ENCODE data around the gene TSG101. TPM values are rescaled to one million over a fixed set of nuclear protein-coding genes. Genes with fewer than 3 reads are reported as not detected.

The TSG101 gene
- total and polyA plus RNA-seq, 2 donors from 2014 or later: 61.3 to 91.7 TPM

DNA sequence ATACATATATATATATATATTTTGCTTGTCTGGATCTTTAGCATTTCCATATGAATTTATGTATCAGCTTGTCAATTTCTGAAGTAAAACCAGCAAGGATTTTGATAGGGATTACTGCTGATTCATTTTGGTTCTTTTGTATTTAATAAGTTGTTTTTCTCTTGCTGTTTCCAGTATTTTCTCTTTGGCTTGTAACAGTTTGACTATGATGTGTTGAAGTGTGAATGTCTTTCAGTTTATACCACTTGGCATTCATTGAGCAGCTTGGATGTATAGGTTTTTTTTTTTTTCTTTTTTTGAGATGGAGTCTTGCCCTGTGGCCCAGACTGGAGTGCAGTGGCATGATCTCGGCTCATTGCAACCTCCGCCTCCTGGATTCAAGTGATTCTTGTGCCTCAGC, 58.7 kb downstream of the TSG101 start:
- no peaks in the 10 kb centered on the region for H3K36me3 ChIP-seq (ENCODE audit: control insufficient read depth in 2 of 3, insufficient read depth in 3 of 3, low read length in 3 of 3)
- no peaks in the 10 kb centered on the region for H3K27me3 ChIP-seq (ENCODE audit: control insufficient read depth, insufficient read depth, low read length)
- H3K9ac ChIP-seq (ENCODE audit: low read length in 3 of 3): no peak overlapping the region
- no peak for DNase-seq
- no peaks in the 10 kb centered on the region for H3K9me3 ChIP-seq (ENCODE audit: control insufficient read depth in 2 of 3, insufficient read depth in 1 of 3, low read length in 3 of 3)
- no peak overlapping the region for H3K27ac ChIP-seq (ENCODE audit: low read depth in 2 of 2, low read length in 2 of 2)
- no peaks in the 10 kb centered on the region for H3K4me1 ChIP-seq (ENCODE audit: control insufficient read depth in 2 of 3, insufficient read depth in 2 of 3, low read depth in 1 of 3, low read length in 3 of 3)
- no peak for FAIRE-seq
- H3K4me3 ChIP-seq (ENCODE audit: low read length in 3 of 3): no peak overlapping the region
- TF ChIP-seq, protein P1, sequence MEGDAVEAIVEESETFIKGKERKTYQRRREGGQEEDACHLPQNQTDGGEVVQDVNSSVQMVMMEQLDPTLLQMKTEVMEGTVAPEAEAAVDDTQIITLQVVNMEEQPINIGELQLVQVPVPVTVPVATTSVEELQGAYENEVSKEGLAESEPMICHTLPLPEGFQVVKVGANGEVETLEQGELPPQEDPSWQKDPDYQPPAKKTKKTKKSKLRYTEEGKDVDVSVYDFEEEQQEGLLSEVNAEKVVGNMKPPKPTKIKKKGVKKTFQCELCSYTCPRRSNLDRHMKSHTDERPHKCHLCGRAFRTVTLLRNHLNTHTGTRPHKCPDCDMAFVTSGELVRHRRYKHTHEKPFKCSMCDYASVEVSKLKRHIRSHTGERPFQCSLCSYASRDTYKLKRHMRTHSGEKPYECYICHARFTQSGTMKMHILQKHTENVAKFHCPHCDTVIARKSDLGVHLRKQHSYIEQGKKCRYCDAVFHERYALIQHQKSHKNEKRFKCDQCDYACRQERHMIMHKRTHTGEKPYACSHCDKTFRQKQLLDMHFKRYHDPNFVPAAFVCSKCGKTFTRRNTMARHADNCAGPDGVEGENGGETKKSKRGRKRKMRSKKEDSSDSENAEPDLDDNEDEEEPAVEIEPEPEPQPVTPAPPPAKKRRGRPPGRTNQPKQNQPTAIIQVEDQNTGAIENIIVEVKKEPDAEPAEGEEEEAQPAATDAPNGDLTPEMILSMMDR (IDR thresholded peaks at IDR 0.05; ENCODE audit: borderline replicate concordance, extremely low read depth, insufficient read depth): no peak
- intact Hi-C loops (cut with DNase I): no loop called here

DNA sequence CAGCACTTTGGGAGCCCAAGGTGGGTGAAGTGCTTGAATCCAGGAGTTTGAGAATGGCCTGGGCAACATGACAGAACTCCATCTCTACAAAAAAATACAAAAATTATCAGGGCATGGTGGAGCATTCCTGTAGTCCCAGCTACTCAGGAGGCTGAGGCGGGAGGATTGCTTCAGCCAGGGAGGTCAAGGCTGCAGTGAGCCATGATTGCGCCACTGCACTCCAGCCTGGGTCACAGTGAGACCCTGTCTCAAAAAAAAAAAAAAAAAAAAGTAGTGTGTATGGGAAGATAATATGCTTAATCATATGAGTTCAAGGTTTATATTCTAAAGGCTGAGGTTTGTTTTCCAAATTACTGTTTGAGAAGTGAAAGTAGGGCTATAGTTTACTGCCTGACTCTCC, 60.3 kb downstream of the TSG101 start:
- H3K4me1 ChIP-seq (ENCODE audit: control insufficient read depth in 2 of 3, insufficient read depth in 2 of 3, low read depth in 1 of 3, low read length in 3 of 3): no peaks in the 10 kb centered on the region
- H3K4me3 ChIP-seq (ENCODE audit: low read length in 3 of 3): no peak overlapping the region
- no peaks in the 10 kb centered on the region for H3K36me3 ChIP-seq (ENCODE audit: control insufficient read depth in 2 of 3, insufficient read depth in 3 of 3, low read length in 3 of 3)
- no peak overlapping the region for H3K9ac ChIP-seq (ENCODE audit: low read length in 3 of 3)
- DNase-seq: no peak
- H3K27ac ChIP-seq (ENCODE audit: low read depth in 2 of 2, low read length in 2 of 2): no peak overlapping the region
- no peaks in the 10 kb centered on the region for H3K9me3 ChIP-seq (ENCODE audit: control insufficient read depth in 2 of 3, insufficient read depth in 1 of 3, low read length in 3 of 3)
- no peaks in the 10 kb centered on the region for H3K27me3 ChIP-seq (ENCODE audit: control insufficient read depth, insufficient read depth, low read length)
- intact Hi-C loops (cut with DNase I): no loop called here
- no peak for FAIRE-seq
- TF ChIP-seq, protein P1 (IDR thresholded peaks at IDR 0.05; ENCODE audit: borderline replicate concordance, extremely low read depth, insufficient read depth): no peak

DNA sequence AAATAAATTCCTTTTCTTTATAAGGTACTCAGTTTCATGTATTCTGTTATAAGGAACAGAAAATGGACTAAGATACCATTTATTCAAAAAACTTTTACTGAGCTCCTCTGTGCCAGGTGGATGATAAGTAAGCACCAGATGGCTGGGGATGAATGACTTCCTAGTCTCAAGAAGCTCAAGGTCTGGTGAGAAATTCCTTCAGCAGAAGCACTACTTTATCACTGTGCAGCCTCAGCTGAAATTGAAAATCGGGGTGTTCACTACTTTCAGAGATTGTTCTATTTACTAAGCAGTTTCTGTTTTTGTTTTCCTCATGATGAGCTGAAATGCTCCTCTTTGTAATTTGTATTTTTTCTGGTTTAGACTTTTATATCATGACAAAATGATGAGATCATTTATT, 63.3 kb downstream of the TSG101 start:
- no peaks in the 10 kb centered on the region for H3K9me3 ChIP-seq (ENCODE audit: control insufficient read depth in 2 of 3, insufficient read depth in 1 of 3, low read length in 3 of 3)
- H3K27ac ChIP-seq (ENCODE audit: low read depth in 2 of 2, low read length in 2 of 2): no peak overlapping the region
- no peaks in the 10 kb centered on the region for H3K4me1 ChIP-seq (ENCODE audit: control insufficient read depth in 2 of 3, insufficient read depth in 2 of 3, low read depth in 1 of 3, low read length in 3 of 3)
- no peak overlapping the region for H3K4me3 ChIP-seq (ENCODE audit: low read length in 3 of 3)
- FAIRE-seq: no peak
- intact Hi-C loops (cut with DNase I): no loop called here
- no peaks in the 10 kb centered on the region for H3K36me3 ChIP-seq (ENCODE audit: control insufficient read depth in 2 of 3, insufficient read depth in 3 of 3, low read length in 3 of 3)
- DNase-seq: no peak
- TF ChIP-seq, protein P1 (IDR thresholded peaks at IDR 0.05; ENCODE audit: borderline replicate concordance, extremely low read depth, insufficient read depth): no peak
- no peaks in the 10 kb centered on the region for H3K27me3 ChIP-seq (ENCODE audit: control insufficient read depth, insufficient read depth, low read length)
- no peak overlapping the region for H3K9ac ChIP-seq (ENCODE audit: low read length in 3 of 3)

DNA sequence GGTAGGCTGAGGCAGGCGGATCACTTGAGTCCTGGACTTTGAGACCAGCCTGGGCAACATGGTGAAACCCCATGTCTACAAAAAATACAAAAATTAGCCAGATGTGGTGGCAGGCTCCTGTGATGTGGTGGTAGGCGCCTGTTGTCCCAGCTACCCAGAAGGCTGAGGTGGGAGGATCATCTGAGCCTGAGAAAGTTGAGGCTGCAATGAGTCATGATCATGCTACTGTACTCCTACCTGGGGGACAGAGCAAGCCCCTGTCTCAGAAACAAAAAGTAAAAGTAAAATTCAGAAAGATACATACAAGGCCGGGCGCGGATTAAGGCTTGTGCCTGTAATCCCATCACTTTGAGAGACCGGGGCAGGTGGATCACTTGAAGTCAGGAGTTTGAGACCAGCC, 64.8 kb downstream of the TSG101 start:
- Histone ChIP-seq H3K36me3 (ENCODE audit: control insufficient read depth in 2 of 3, insufficient read depth in 3 of 3, low read length in 3 of 3) (no peaks in the 10 kb centered on the region), H3K27me3 (ENCODE audit: control insufficient read depth, insufficient read depth, low read length) (no peaks in the 10 kb centered on the region), H3K4me1 (ENCODE audit: control insufficient read depth in 2 of 3, insufficient read depth in 2 of 3, low read depth in 1 of 3, low read length in 3 of 3) (no peaks in the 10 kb centered on the region), H3K9ac (ENCODE audit: low read length in 3 of 3) (no peak overlapping the region), H3K9me3 (ENCODE audit: control insufficient read depth in 2 of 3, insufficient read depth in 1 of 3, low read length in 3 of 3) (no peaks in the 10 kb centered on the region), H3K27ac (ENCODE audit: low read depth in 2 of 2, low read length in 2 of 2) (no peak overlapping the region), H3K4me3 (ENCODE audit: low read length in 3 of 3) (no peak overlapping the region)
- intact Hi-C loops (cut with DNase I): no loop called here
- TF ChIP-seq, protein P1 (IDR thresholded peaks at IDR 0.05; ENCODE audit: borderline replicate concordance, extremely low read depth, insufficient read depth): no peak
- no peak for DNase-seq
- FAIRE-seq: no peak
